GM20000 (cell line): Measurements from ENCODE around the gene CD96.
A peak's percentile ranks its signal among the peaks of the same experiment; 100 is the strongest.

Source experiments
- DNase-seq: peaks from one replicate; pipeline ENCODE4 v3.0.0; 2012; ENCODE audit warnings: low spot score
- TF ChIP-seq, protein P1 (sequence below): IDR thresholded peaks from 2 replicates; pipeline ENCODE4 v1.5.1; 2012; ENCODE audit warnings: mild to moderate bottlenecking, control low read depth; ENCODE audit errors: extremely low read depth, missing control alignments

CD96 gene

GRCh38 chr3:111675846-111676210 lies 133.8 kb downstream of the CD96 start:
- DNase-seq: no peak
- TF ChIP-seq, protein P1, sequence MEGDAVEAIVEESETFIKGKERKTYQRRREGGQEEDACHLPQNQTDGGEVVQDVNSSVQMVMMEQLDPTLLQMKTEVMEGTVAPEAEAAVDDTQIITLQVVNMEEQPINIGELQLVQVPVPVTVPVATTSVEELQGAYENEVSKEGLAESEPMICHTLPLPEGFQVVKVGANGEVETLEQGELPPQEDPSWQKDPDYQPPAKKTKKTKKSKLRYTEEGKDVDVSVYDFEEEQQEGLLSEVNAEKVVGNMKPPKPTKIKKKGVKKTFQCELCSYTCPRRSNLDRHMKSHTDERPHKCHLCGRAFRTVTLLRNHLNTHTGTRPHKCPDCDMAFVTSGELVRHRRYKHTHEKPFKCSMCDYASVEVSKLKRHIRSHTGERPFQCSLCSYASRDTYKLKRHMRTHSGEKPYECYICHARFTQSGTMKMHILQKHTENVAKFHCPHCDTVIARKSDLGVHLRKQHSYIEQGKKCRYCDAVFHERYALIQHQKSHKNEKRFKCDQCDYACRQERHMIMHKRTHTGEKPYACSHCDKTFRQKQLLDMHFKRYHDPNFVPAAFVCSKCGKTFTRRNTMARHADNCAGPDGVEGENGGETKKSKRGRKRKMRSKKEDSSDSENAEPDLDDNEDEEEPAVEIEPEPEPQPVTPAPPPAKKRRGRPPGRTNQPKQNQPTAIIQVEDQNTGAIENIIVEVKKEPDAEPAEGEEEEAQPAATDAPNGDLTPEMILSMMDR: no peak

GRCh38 chr3:111676211-111677006 lies 134.4 kb downstream of the CD96 start:
- TF ChIP-seq, protein P1: no peak
- DNase-seq: no peak

GRCh38 chr3:111677007-111677392 lies 135.0 kb downstream of the CD96 start:
- no peak for DNase-seq
- TF ChIP-seq, protein P1: no peak

DNA sequence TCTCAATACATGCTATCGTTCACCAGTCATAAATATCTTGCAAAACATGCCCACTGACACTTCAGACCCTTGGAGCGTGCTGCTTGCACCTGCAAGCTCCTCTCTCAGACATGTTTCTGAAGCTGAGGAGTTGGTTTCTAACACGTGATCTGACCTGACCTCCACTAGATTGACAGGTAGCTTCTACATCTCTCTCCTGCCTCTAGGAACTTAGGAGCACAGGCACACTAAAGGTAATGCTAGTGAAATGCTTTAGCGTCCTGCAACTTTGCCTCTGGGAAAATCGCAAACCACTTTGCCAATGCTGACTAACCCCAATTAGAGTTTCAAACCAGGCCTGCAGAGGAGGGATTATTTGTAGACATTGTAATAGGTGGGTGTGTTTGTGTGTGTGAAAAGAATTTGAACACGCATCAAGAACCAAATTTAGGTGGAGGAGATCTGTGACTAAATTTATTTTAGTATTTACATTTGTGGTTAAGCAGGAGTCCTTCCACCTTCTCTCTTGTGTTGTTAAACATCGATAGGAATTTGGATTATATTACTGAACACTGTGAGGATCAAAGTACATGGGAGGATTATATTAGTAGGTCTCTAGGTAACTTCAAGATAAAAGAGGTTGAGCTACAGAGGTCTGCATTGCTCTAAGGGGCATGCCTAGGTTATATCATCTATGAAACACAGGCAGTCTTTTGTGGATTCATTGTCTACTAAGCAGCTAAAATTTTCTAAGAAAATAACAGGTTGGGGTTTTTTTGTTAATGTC lies 139.8 kb downstream of the CD96 start:
- TF ChIP-seq, protein P1: no peak
- DNase-seq: no peak

DNA sequence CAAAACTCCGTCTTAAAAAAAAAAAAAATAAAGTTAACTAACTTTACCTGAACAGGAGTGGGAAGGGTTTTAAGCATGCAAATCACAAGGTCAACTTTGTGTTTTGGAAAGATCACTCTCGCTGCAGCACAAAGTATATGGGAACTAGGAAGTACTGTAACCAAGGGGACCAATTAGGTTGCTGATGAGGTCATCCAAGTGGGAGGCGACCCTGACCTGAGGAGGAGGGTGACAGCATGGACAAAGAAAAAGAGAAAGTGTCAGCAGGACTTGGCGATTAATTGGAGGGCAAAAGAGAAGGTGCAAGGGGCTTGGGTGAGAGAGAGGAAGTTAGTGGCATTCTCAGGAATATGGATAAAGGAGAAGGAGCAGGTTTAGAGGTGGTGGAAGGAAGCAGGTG lies 142.6 kb downstream of the CD96 start:
- TF ChIP-seq, protein P1: no peak
- no peak for DNase-seq

- TF ChIP-seq, protein P1: no peak
- DNase-seq: no peak
Observed at GRCh38 chr3:111688190-111688800, 146.3 kb downstream of the CD96 start.

DNA sequence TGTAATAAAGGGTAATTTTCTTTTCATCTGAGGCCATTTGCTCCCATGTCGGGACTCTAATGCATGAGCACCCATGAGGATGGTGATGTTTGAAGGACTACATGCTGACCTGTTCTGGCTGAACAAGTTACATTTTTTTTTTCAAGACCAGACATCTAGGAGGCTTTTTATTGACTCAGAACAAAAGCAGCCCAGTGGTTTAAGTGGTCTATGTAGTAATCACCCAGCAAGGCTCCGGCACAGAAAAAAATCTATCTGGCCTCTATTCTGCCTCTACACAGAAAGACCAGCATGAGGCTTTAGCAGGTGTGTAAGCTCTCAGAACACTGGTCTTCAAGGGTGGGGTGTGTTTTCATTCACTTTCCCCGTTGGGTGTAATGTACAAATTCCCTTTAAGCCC lies 148.2 kb downstream of the CD96 start:
- TF ChIP-seq, protein P1: no peak
- DNase-seq: peak; percentile 30
